Measurements from ENCODE around the gene SLC25A23.

- TF ChIP-seq POLR2AphosphoS2 (conservative IDR thresholded peaks at IDR 0.05; ENCODE audit: low read length) (no peak), CTCF (IDR thresholded peaks at IDR 0.05) (no peak), USF2 (IDR thresholded peaks at IDR 0.05) (no peak), MAX (IDR thresholded peaks at IDR 0.05) (no peak; the same call in none of the 2 replicates), EP300 (IDR thresholded peaks at IDR 0.05) (no peak), ELK1 (IDR thresholded peaks at IDR 0.05; ENCODE audit: low read depth, low read length) (no peak), FOSB (CRISPR knock-in tag; IDR thresholded peaks at IDR 0.05) (no peak), POLR2A (IDR thresholded peaks at IDR 0.05; ENCODE audit: low read length) (no peak), MAZ (IDR thresholded peaks at IDR 0.05; ENCODE audit: borderline replicate concordance, low read depth, low read length) (no peak), SMC3 (IDR thresholded peaks at IDR 0.05) (no peak), RFX5 (IDR thresholded peaks at IDR 0.05) (no peak), RNF2 (IDR thresholded peaks at IDR 0.05; ENCODE audit: borderline replicate concordance, low read depth) (no peak)
Observed at GRCh38 chr19:6459262-6460098, at the start of gene SLC25A23.
